Chondrocyte (in vitro differentiated cells): ENCODE data around the gene STIMATE. TPM values are rescaled to one million over a fixed set of nuclear protein-coding genes. Genes with fewer than 3 reads are reported as not detected.

Experiments
- DNase-seq: peaks from one replicate; pipeline ENCODE4 v3.0.0; 2021; ENCODE audit warnings: mixed read lengths, low spot score
- H3K27ac Mint-ChIP-seq: one replicate; pipeline ENCODE4 v1.8.0; 2021; ENCODE audit warnings: mild to moderate bottlenecking, moderate library complexity, mixed read lengths; ENCODE audit not compliant: unreplicated experiment
- H3K27me3 Mint-ChIP-seq: 2 replicates; pipeline ENCODE4 v1.8.0; 2021; ENCODE audit warnings: low read depth, mixed read lengths
- H3K36me3 Mint-ChIP-seq: 2 replicates; pipeline ENCODE4 v1.8.0; 2021; ENCODE audit warnings: low read depth, mixed read lengths
- H3K4me1 Mint-ChIP-seq: 2 replicates; pipeline ENCODE4 v1.8.0; 2021; ENCODE audit warnings: low read depth, mild to moderate bottlenecking, mixed read lengths
- H3K4me3 Mint-ChIP-seq: one replicate; pipeline ENCODE4 v1.8.0; 2021; ENCODE audit warnings: mild to moderate bottlenecking, moderate library complexity, mixed read lengths; ENCODE audit not compliant: unreplicated experiment
- H3K9me3 Mint-ChIP-seq: 2 replicates; pipeline ENCODE4 v1.8.0; 2021; ENCODE audit warnings: low read depth, mixed read lengths
- total RNA-seq: library from RNA; stranded (reverse); gene quantifications from 3 replicates; pipeline ENCODE4 v1.2.1, GENCODE V29; 2021
- TF ChIP-seq, protein P1 (sequence below): fragments of 200-600 bp; sonication (generic); IDR thresholded peaks from 2 replicates; pipeline ENCODE4 v1.5.0; 2021; ENCODE audit warnings: antibody characterized with exemption, mild to moderate bottlenecking, moderate library complexity

STIMATE gene
- total RNA-seq, 1 donor from 2014 or later: 19.0 TPM

DNA sequence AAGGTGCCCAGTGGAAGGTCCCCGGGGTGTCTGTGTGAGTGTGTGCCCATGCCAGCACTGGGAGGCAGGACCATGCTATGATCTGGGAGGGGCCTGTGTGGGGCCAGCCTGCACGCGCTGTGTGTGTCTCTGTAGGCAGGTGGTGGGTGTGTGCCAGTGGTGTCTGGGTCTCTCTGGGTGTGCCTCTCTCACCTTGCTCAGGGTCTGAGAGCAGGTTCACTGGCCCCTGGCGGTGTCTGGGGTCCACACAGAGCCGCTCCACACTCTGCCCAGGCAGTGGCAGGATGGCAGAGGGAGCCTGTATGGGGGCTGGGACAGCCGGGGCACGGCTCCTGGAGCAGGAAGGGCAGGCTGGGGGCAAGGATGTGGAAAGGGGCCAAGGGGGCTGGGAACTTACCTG lies 79.5 kb downstream of the STIMATE start:
- Mint-ChIP-seq H3K27me3 (no peaks in the 10 kb centered on the region), H3K9me3 (no peaks in the 10 kb centered on the region), H3K36me3 (no peaks in the 10 kb centered on the region), H3K4me1 (no peaks in the 10 kb centered on the region), H3K4me3 (no peak overlapping the region), H3K27ac (no peak overlapping the region)
- DNase-seq: no peak
- TF ChIP-seq, protein P1, sequence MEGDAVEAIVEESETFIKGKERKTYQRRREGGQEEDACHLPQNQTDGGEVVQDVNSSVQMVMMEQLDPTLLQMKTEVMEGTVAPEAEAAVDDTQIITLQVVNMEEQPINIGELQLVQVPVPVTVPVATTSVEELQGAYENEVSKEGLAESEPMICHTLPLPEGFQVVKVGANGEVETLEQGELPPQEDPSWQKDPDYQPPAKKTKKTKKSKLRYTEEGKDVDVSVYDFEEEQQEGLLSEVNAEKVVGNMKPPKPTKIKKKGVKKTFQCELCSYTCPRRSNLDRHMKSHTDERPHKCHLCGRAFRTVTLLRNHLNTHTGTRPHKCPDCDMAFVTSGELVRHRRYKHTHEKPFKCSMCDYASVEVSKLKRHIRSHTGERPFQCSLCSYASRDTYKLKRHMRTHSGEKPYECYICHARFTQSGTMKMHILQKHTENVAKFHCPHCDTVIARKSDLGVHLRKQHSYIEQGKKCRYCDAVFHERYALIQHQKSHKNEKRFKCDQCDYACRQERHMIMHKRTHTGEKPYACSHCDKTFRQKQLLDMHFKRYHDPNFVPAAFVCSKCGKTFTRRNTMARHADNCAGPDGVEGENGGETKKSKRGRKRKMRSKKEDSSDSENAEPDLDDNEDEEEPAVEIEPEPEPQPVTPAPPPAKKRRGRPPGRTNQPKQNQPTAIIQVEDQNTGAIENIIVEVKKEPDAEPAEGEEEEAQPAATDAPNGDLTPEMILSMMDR: no peak

DNA sequence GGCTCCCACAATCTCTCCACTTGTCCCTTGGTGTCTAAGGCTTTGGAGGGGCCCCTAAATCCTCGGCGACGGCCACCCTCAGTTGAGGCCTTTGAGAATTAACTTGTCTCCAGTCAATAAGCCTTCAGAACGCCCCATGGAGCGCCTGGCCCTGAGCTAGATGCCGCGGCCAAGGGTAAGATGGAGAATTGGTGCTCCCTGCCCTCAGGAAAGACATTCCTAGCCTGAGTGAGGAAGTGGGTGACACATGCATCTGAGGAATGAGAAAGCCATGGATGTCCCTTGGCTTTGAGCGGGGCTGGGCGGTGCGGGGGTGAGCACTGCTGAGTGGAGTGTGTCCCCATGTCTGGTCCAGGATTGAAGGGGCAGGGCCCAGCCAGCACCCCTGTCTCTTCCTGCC lies 80.1 kb downstream of the STIMATE start:
- no peak overlapping the region for H3K4me3 Mint-ChIP-seq
- no peaks in the 10 kb centered on the region for H3K9me3 Mint-ChIP-seq
- no peak overlapping the region for H3K27ac Mint-ChIP-seq
- TF ChIP-seq, protein P1: no peak
- H3K4me1 Mint-ChIP-seq: no peaks in the 10 kb centered on the region
- DNase-seq: no peak
- no peaks in the 10 kb centered on the region for H3K27me3 Mint-ChIP-seq
- no peaks in the 10 kb centered on the region for H3K36me3 Mint-ChIP-seq

DNA sequence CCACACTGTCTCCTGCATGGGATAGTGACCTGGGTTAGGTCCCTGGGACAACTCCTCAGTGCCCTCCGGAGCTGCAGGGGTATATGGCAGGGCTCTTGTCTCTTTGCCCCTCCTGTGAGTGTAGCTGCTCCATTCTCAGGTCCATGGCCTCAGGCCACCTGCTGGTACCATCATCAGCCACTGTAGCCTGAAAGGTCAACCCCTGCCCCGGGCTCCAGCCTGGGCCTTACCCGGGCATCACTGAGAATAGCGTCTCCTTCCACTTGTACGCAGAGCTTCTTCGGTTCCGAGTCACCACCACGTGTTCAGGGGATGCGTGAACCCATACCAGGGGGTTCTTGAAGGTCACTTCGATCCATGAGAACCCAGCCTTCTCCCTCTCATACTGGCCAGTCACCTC lies 80.7 kb downstream of the STIMATE start:
- H3K27ac Mint-ChIP-seq: no peak overlapping the region
- TF ChIP-seq, protein P1: no peak
- DNase-seq: no peak
- no peak overlapping the region for H3K4me3 Mint-ChIP-seq
- no peaks in the 10 kb centered on the region for H3K4me1 Mint-ChIP-seq
- no peaks in the 10 kb centered on the region for H3K36me3 Mint-ChIP-seq
- no peaks in the 10 kb centered on the region for H3K9me3 Mint-ChIP-seq
- H3K27me3 Mint-ChIP-seq: no peaks in the 10 kb centered on the region

DNA sequence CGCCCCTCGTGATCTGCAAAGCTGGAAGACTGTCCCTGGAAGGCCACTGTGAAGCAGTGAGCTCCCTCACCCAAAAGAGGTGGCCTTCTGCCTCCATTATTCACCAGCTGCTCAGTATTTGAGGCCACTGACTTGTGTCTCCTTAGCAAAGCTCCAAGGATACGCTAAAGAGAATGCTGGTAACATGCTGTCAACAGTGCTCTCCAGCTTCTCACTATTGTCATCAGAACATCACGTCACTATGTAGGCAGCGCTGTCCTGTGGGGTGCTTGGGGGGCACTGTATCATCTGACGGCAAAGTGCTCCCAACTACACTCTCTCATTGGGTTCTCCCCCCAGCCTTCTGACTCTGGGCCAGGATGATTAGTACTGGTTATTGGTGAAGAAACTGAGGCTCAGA lies 81.1 kb downstream of the STIMATE start:
- H3K36me3 Mint-ChIP-seq: no peaks in the 10 kb centered on the region

DNA sequence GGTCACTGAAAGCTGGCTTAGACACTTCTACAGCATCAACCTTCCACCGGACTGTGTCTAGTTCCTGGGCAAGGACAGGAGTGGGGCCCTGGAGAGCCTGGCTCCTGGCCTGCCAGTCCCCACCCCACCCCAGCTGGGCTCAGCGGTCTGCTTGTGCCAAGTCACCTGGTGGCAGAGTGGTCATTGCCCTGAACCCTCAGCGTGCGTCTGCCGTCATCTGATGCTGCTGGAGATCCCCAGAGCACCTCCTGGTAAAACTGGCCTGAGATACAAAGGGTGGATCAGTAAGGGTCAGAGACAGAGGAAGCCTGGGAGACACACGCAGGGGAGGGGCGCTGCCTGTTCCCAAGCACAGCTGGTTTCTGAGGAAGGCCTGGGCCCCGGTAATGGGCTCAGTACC lies 83.5 kb downstream of the STIMATE start:
- no peak for DNase-seq
- no peaks in the 10 kb centered on the region for H3K27me3 Mint-ChIP-seq
- H3K36me3 Mint-ChIP-seq: no peaks in the 10 kb centered on the region
- TF ChIP-seq, protein P1: no peak
- no peak overlapping the region for H3K27ac Mint-ChIP-seq
- no peaks in the 10 kb centered on the region for H3K4me1 Mint-ChIP-seq
- no peaks in the 10 kb centered on the region for H3K9me3 Mint-ChIP-seq
- H3K4me3 Mint-ChIP-seq: no peak overlapping the region

More for the DNA sequence above, 81.1 kb downstream of the STIMATE start:
- Mint-ChIP-seq H3K4me3 (no peak overlapping the region), H3K27ac (no peak overlapping the region), H3K9me3 (no peaks in the 10 kb centered on the region), H3K27me3 (no peaks in the 10 kb centered on the region), H3K4me1 (no peaks in the 10 kb centered on the region)
- DNase-seq: no peak
- TF ChIP-seq, protein P1: no peak
